ENCODE measurements around the gene PLS3.

PLS3 gene

DNA sequence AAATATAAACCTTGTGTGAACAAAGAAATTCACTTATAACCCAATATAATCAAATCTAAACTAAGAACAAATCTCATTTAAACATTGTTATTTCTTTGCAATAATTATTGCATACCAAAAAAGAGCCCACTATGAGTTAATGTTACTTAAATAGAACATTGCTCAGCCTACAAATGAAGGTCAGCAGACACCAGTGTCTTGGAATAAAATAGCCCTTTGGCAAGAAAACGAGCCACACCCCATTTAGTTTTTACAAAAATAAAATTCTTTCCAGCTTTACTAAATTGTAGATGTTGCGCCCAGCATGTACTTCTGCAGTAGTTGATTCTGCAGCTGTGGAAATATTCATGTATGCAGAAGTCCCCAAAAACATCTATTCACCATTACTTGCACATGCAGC is 12.2 kb downstream of the PLS3 start:
- H3K4me2 ChIP-seq (ENCODE audit: insufficient read depth, low read length, poor library complexity, severe bottlenecking) = no peak overlapping the region
- H2AK5ac ChIP-seq (ENCODE audit: low read depth, low read length) = no peak overlapping the region
- no peak overlapping the region for H2BK15ac ChIP-seq (ENCODE audit: low read length)
- H3K4ac ChIP-seq (ENCODE audit: low read length) = no peak overlapping the region
- no peaks in the 10 kb centered on the region for H3K9me3 ChIP-seq (replicated peaks in 1 of 2; ENCODE audit: control insufficient read depth in 2 of 2, insufficient read depth in 1 of 2, low read depth in 1 of 2, low read length in 2 of 2)
- no peak overlapping the region for H2BK120ac ChIP-seq (ENCODE audit: low read depth, low read length)
- no peaks in the 10 kb centered on the region for H3K27me3 ChIP-seq (ENCODE audit: control insufficient read depth in 3 of 3, insufficient read depth in 3 of 3, low read depth in 1 of 3, low read length in 3 of 3)
- no peak overlapping the region for H4K91ac ChIP-seq (ENCODE audit: low read depth, low read length, poor library complexity)
- no peak overlapping the region for H3K18ac ChIP-seq (ENCODE audit: low read length)
- no peaks in the 10 kb centered on the region for H3K4me1 ChIP-seq (ENCODE audit: control insufficient read depth in 2 of 2, insufficient read depth in 1 of 2, low read depth in 1 of 2, low read length in 2 of 2)
- H3K79me1 ChIP-seq (ENCODE audit: low read depth, low read length) = no peaks in the 10 kb centered on the region
- WGBS, 2 donors (ENCODE audit: extremely low coverage in 2 of 2, insufficient read length in 2 of 2, insufficient replicate concordance in 1 of 2) = no CpG with 5 or more reads among the region's 2 CpGs
- no peak overlapping the region for H3K14ac ChIP-seq (ENCODE audit: low read length)
- peaks cover 0 to 5% of the 10 kb centered on the region in 2 donors for H3K36me3 ChIP-seq (replicated peaks in 1 of 2; ENCODE audit: control insufficient read depth in 2 of 2, insufficient read depth in 2 of 2, low read length in 2 of 2)
- no peak overlapping the region for H3K27ac ChIP-seq (replicated peaks; ENCODE audit: low read length)
- H4K8ac ChIP-seq (ENCODE audit: low read depth, low read length) = no peak overlapping the region
- no peak for DNase-seq (ENCODE audit: low spot score)
- H2BK12ac ChIP-seq (ENCODE audit: low read length) = no peak overlapping the region
- H3K4me3 ChIP-seq (ENCODE audit: low read length in 2 of 2) = no peak overlapping the region
- no peak overlapping the region for H2AFZ ChIP-seq (ENCODE audit: low read length)
- H3K9ac ChIP-seq (ENCODE audit: low read depth, low read length, poor library complexity) = no peak overlapping the region
- H2BK5ac ChIP-seq (ENCODE audit: low read length) = no peak overlapping the region
- no peak overlapping the region for H3K23ac ChIP-seq (ENCODE audit: low read depth, low read length, poor library complexity)

DNA sequence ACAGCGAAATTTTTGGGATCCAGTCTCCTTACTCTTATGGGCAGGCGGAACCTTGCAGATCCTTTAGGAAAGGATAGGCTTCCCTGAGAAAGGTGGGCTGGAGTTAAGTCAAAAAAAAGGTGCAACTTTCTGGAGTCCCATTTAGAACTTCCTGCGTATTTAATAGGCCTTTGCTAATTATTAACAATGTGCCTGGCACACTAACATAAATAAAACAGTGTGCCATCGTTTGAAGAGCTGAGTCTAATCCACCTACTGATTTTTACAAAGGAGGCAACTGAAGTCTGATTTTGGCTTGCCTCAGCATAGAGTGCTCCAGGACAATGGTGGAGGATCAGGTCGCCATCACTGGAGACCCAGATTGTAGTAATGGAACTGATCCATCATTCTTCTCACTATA is 15.7 kb downstream of the PLS3 start:
- Histone ChIP-seq H3K4ac (ENCODE audit: low read length) (no peak overlapping the region), H3K4me3 (ENCODE audit: low read length in 2 of 2) (no peak overlapping the region), H4K91ac (ENCODE audit: low read depth, low read length, poor library complexity) (no peak overlapping the region), H3K36me3 (replicated peaks in 1 of 2; ENCODE audit: control insufficient read depth in 2 of 2, insufficient read depth in 2 of 2, low read length in 2 of 2) (peaks cover 0 to 5% of the 10 kb centered on the region in 2 donors), H3K23ac (ENCODE audit: low read depth, low read length, poor library complexity) (no peak overlapping the region), H3K4me1 (ENCODE audit: control insufficient read depth in 2 of 2, insufficient read depth in 1 of 2, low read depth in 1 of 2, low read length in 2 of 2) (no peaks in the 10 kb centered on the region), H2AK5ac (ENCODE audit: low read depth, low read length) (no peak overlapping the region), H2BK120ac (ENCODE audit: low read depth, low read length) (no peak overlapping the region), H4K8ac (ENCODE audit: low read depth, low read length) (no peak overlapping the region), H3K4me2 (ENCODE audit: insufficient read depth, low read length, poor library complexity, severe bottlenecking) (no peak overlapping the region), H3K18ac (ENCODE audit: low read length) (no peak overlapping the region), H3K79me1 (ENCODE audit: low read depth, low read length) (no peaks in the 10 kb centered on the region), H2BK5ac (ENCODE audit: low read length) (no peak overlapping the region), H2BK12ac (ENCODE audit: low read length) (no peak overlapping the region), H3K27ac (replicated peaks; ENCODE audit: low read length) (no peak overlapping the region), H3K14ac (ENCODE audit: low read length) (no peak overlapping the region), H2BK15ac (ENCODE audit: low read length) (no peak overlapping the region), H3K27me3 (ENCODE audit: control insufficient read depth in 3 of 3, insufficient read depth in 3 of 3, low read depth in 1 of 3, low read length in 3 of 3) (no peaks in the 10 kb centered on the region), H3K9ac (ENCODE audit: low read depth, low read length, poor library complexity) (no peak overlapping the region), H3K9me3 (replicated peaks in 1 of 2; ENCODE audit: control insufficient read depth in 2 of 2, insufficient read depth in 1 of 2, low read depth in 1 of 2, low read length in 2 of 2) (no peaks in the 10 kb centered on the region), H2AFZ (ENCODE audit: low read length) (no peak overlapping the region)
- DNase-seq (ENCODE audit: low spot score) = no peak
- WGBS, 2 donors (ENCODE audit: extremely low coverage in 2 of 2, insufficient read length in 2 of 2, insufficient replicate concordance in 1 of 2) = no CpG with 5 or more reads among the region's 5 CpGs

DNA sequence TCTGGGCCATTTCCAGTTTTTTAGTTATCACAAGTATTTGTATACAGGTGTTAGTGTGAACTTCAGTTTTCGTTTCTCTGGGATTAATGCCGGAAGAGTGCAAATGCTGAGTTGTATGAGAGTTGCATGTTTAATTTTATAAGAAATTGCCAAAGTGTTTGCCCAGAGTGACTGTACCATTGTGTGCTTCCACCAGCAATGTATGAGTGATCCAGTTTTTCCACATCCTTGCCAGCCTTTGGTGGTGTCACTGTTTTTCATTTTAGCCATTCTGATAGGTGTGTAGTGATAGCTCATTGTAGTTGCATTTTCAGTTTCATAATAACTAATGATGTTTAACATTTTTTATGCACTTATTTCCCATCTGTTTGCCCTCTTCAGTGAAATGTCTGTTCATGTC is 18.4 kb downstream of the PLS3 start:
- no peak overlapping the region for H3K4ac ChIP-seq (ENCODE audit: low read length)
- H3K27ac ChIP-seq (replicated peaks; ENCODE audit: low read length) = no peak overlapping the region
- H3K18ac ChIP-seq (ENCODE audit: low read length) = no peak overlapping the region
- H3K14ac ChIP-seq (ENCODE audit: low read length) = no peak overlapping the region
- no peak for DNase-seq (ENCODE audit: low spot score)
- H4K8ac ChIP-seq (ENCODE audit: low read depth, low read length) = no peak overlapping the region
- H3K9me3 ChIP-seq (replicated peaks in 1 of 2; ENCODE audit: control insufficient read depth in 2 of 2, insufficient read depth in 1 of 2, low read depth in 1 of 2, low read length in 2 of 2) = no peaks in the 10 kb centered on the region
- H3K4me3 ChIP-seq (ENCODE audit: low read length in 2 of 2) = no peak overlapping the region
- H4K91ac ChIP-seq (ENCODE audit: low read depth, low read length, poor library complexity) = no peak overlapping the region
- H2BK5ac ChIP-seq (ENCODE audit: low read length) = no peak overlapping the region
- H3K4me2 ChIP-seq (ENCODE audit: insufficient read depth, low read length, poor library complexity, severe bottlenecking) = no peak overlapping the region
- H3K4me1 ChIP-seq (ENCODE audit: control insufficient read depth in 2 of 2, insufficient read depth in 1 of 2, low read depth in 1 of 2, low read length in 2 of 2) = peaks cover 0 to 2% of the 10 kb centered on the region in 2 donors
- H2AK5ac ChIP-seq (ENCODE audit: low read depth, low read length) = no peak overlapping the region
- H2BK15ac ChIP-seq (ENCODE audit: low read length) = no peak overlapping the region
- H2BK12ac ChIP-seq (ENCODE audit: low read length) = no peak overlapping the region
- H2AFZ ChIP-seq (ENCODE audit: low read length) = no peak overlapping the region
- H3K23ac ChIP-seq (ENCODE audit: low read depth, low read length, poor library complexity) = no peak overlapping the region
- no peaks in the 10 kb centered on the region for H3K79me1 ChIP-seq (ENCODE audit: low read depth, low read length)
- H2BK120ac ChIP-seq (ENCODE audit: low read depth, low read length) = no peak overlapping the region
- no CpG with 5 or more reads among the region's 2 CpGs for WGBS, 2 donors (ENCODE audit: extremely low coverage in 2 of 2, insufficient read length in 2 of 2, insufficient replicate concordance in 1 of 2)
- peaks cover 0 to 5% of the 10 kb centered on the region in 2 donors for H3K36me3 ChIP-seq (replicated peaks in 1 of 2; ENCODE audit: control insufficient read depth in 2 of 2, insufficient read depth in 2 of 2, low read length in 2 of 2)
- H3K9ac ChIP-seq (ENCODE audit: low read depth, low read length, poor library complexity) = no peak overlapping the region
- peaks cover 0 to 13% (median 0%) of the 10 kb centered on the region in 3 experiments for H3K27me3 ChIP-seq (ENCODE audit: control insufficient read depth in 3 of 3, insufficient read depth in 3 of 3, low read depth in 1 of 3, low read length in 3 of 3)

DNA sequence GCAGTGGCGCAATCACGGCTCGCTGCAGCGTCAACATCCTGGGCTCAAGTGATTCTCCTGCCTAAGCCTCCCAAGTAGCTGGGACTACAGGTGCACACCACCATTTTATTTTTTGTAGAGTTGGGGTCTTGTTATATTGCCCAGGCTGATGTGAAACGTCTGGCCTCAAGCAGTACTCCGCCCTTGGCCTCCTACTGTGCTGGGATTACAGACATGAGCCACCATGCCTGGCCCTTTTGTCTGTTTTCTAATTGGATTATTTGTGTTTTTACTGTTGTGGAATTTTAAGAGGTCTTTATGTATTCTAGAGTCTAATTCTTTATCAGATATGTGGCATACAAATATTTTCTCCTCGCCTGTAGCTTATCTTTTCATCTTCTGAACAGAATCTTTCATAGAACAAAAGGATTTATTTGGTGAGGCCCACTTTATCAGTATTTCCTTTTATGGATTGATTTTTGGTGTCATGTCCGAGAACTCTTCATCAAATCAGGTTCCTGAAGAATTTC is 18.9 kb downstream of the PLS3 start:
- Histone ChIP-seq H3K18ac (ENCODE audit: low read length) (no peak overlapping the region), H3K36me3 (replicated peaks in 1 of 2; ENCODE audit: control insufficient read depth in 2 of 2, insufficient read depth in 2 of 2, low read length in 2 of 2) (peaks cover 0 to 4% of the 10 kb centered on the region in 2 donors), H3K9ac (ENCODE audit: low read depth, low read length, poor library complexity) (no peak overlapping the region), H4K91ac (ENCODE audit: low read depth, low read length, poor library complexity) (no peak overlapping the region), H2AFZ (ENCODE audit: low read length) (no peak overlapping the region), H4K8ac (ENCODE audit: low read depth, low read length) (no peak overlapping the region), H3K4me1 (ENCODE audit: control insufficient read depth in 2 of 2, insufficient read depth in 1 of 2, low read depth in 1 of 2, low read length in 2 of 2) (peaks cover 0 to 2% of the 10 kb centered on the region in 2 donors), H3K79me1 (ENCODE audit: low read depth, low read length) (no peaks in the 10 kb centered on the region), H3K14ac (ENCODE audit: low read length) (no peak overlapping the region), H3K27ac (replicated peaks; ENCODE audit: low read length) (no peak overlapping the region), H2BK5ac (ENCODE audit: low read length) (no peak overlapping the region), H3K9me3 (replicated peaks in 1 of 2; ENCODE audit: control insufficient read depth in 2 of 2, insufficient read depth in 1 of 2, low read depth in 1 of 2, low read length in 2 of 2) (no peaks in the 10 kb centered on the region), H2BK12ac (ENCODE audit: low read length) (no peak overlapping the region), H2BK15ac (ENCODE audit: low read length) (no peak overlapping the region), H2AK5ac (ENCODE audit: low read depth, low read length) (no peak overlapping the region), H3K27me3 (ENCODE audit: control insufficient read depth in 3 of 3, insufficient read depth in 3 of 3, low read depth in 1 of 3, low read length in 3 of 3) (peaks cover 0 to 15% (median 0%) of the 10 kb centered on the region in 3 experiments), H3K4me3 (ENCODE audit: low read length in 2 of 2) (no peak overlapping the region), H3K23ac (ENCODE audit: low read depth, low read length, poor library complexity) (no peak overlapping the region), H3K4me2 (ENCODE audit: insufficient read depth, low read length, poor library complexity, severe bottlenecking) (no peak overlapping the region), H3K4ac (ENCODE audit: low read length) (no peak overlapping the region), H2BK120ac (ENCODE audit: low read depth, low read length) (no peak overlapping the region)
- no peak for DNase-seq (ENCODE audit: low spot score)
- no CpG with 5 or more reads among the region's 8 CpGs for WGBS, 2 donors (ENCODE audit: extremely low coverage in 2 of 2, insufficient read length in 2 of 2, insufficient replicate concordance in 1 of 2)
